Myocyte (in vitro differentiated cells): ENCODE results near the gene PRKN. TPM values are rescaled to one million over a fixed set of nuclear protein-coding genes. Genes with fewer than 3 reads are reported as not detected.

ENCODE experiments used
- DNase-seq: peaks from one replicate; pipeline ENCODE4 v3.0.0-alpha.2; 2012; ENCODE audit warnings: low read depth
- total RNA-seq: library from RNA; depleted of rRNA; stranded (reverse); fragments of >200 nt; gene quantifications from 2 replicates; pipeline ENCODE4 v1.2.3, GENCODE V29; 2014

Gene PRKN
- total RNA-seq, 1 donor from 2014 or later, result 8.9 TPM

- no peak for DNase-seq
These were observed 1317.5 kb downstream of the PRKN start for GRCh38 chr6:161410076-161410475.

GRCh38 chr6:161409353-161409752 lies 1318.2 kb downstream of the PRKN start:
- DNase-seq, result no peak

- no peak for DNase-seq
These were observed 1319.5 kb downstream of the PRKN start for GRCh38 chr6:161408041-161408440.

GRCh38 chr6:161407581-161407980 lies 1320.0 kb downstream of the PRKN start:
- DNase-seq, result peak; percentile 43

- DNase-seq, result no peak
These were observed 1320.5 kb downstream of the PRKN start for GRCh38 chr6:161407115-161407514.

GRCh38 chr6:161406646-161407045 lies 1320.9 kb downstream of the PRKN start:
- DNase-seq, result peak; percentile 65

GRCh38 chr6:161405418-161405817 lies 1322.1 kb downstream of the PRKN start:
- no peak for DNase-seq

- no peak for DNase-seq
These were observed 1323.8 kb downstream of the PRKN start for GRCh38 chr6:161403717-161404116.

- no peak for DNase-seq
These were observed 1325.8 kb downstream of the PRKN start for GRCh38 chr6:161401587-161402309.

- DNase-seq, result no peak
These were observed 1326.9 kb downstream of the PRKN start for GRCh38 chr6:161400671-161401070.

GRCh38 chr6:161396539-161396938 lies 1331.0 kb downstream of the PRKN start:
- DNase-seq, result no peak

GRCh38 chr6:161395716-161396231 lies 1331.8 kb downstream of the PRKN start:
- DNase-seq, result no peak

GRCh38 chr6:161394437-161394836 lies 1333.1 kb downstream of the PRKN start:
- DNase-seq, result no peak

- peak; percentile 89 for DNase-seq
These were observed 1333.7 kb downstream of the PRKN start for GRCh38 chr6:161393839-161394364.

GRCh38 chr6:161393292-161393691 lies 1334.3 kb downstream of the PRKN start:
- no peak for DNase-seq

- DNase-seq, result no peak
These were observed 1337.8 kb downstream of the PRKN start for GRCh38 chr6:161389756-161390155.

GRCh38 chr6:161383951-161384350 lies 1343.6 kb downstream of the PRKN start:
- no peak for DNase-seq

- DNase-seq, result no peak
These were observed 1347.6 kb downstream of the PRKN start for GRCh38 chr6:161379834-161380582.

- DNase-seq, result no peak
These were observed 1349.5 kb downstream of the PRKN start for GRCh38 chr6:161378115-161378514.

- DNase-seq, result no peak
These were observed 1350.5 kb downstream of the PRKN start for GRCh38 chr6:161377116-161377515.

GRCh38 chr6:161376367-161376766 lies 1351.2 kb downstream of the PRKN start:
- no peak for DNase-seq
